Neural progenitor cell (in vitro differentiated cells): ENCODE results near the gene SMNDC1. TPM values are rescaled to one million over a fixed set of nuclear protein-coding genes. Genes with fewer than 3 reads are reported as not detected.

ENCODE experiments used
- DNase-seq: peaks from one replicate; pipeline ENCODE4 v3.0.0-alpha.2; 2016; ENCODE audit warnings: low spot score
- H2AFZ ChIP-seq: fragments of 200-600 bp; sonication (generic); replicated peaks from 2 replicates; pipeline ENCODE4 v1.6.1; 2016; ENCODE audit warnings: antibody characterized with exemption
- H3F3A ChIP-seq: fragments of 200-600 bp; sonication (generic); 2 replicates; pipeline ENCODE4 v1.6.1; 2016; ENCODE audit warnings: antibody characterized with exemption, low read depth
- H3K27ac ChIP-seq: fragments of 200-600 bp; sonication (generic); 2 replicates; pipeline ENCODE4 v1.5.1; 2016; ENCODE audit warnings: mild to moderate bottlenecking
- H3K27me3 ChIP-seq: fragments of 200-600 bp; sonication (generic); 2 replicates; pipeline ENCODE4 v1.6.1; 2016; ENCODE audit warnings: mild to moderate bottlenecking, moderate library complexity
- H3K36me3 ChIP-seq: fragments of 200-600 bp; sonication (generic); 2 replicates; pipeline ENCODE4 v1.5.1; 2016
- H3K4me1 ChIP-seq: fragments of 200-600 bp; sonication (generic); 2 replicates; pipeline ENCODE4 v1.6.1; 2016; ENCODE audit warnings: mixed run types
- H3K4me2 ChIP-seq: fragments of 200-600 bp; sonication (generic); 2 replicates; pipeline ENCODE4 v1.6.1; 2016
- H3K4me3 ChIP-seq: fragments of 200-600 bp; sonication (generic); 2 replicates; pipeline ENCODE4 v1.5.1; 2016
- H3K79me2 ChIP-seq: fragments of 200-600 bp; sonication (generic); 2 replicates; pipeline ENCODE4 v1.6.1; 2016; ENCODE audit warnings: low read depth
- H3K9ac ChIP-seq: fragments of 200-600 bp; sonication (generic); 2 replicates; pipeline ENCODE4 v1.6.1; 2016
- H3K9me3 ChIP-seq: fragments of 200-600 bp; sonication (generic); 2 replicates; pipeline ENCODE4 v1.5.1; 2016; ENCODE audit warnings: low read depth
- H4K20me1 ChIP-seq: fragments of 200-600 bp; sonication (generic); 2 replicates; pipeline ENCODE4 v1.6.1; 2016; ENCODE audit warnings: low read depth
- H3K27ac Mint-ChIP-seq: 3 replicates; pipeline ENCODE4 v1.8.0; 2021; ENCODE audit warnings: mixed read lengths
- H3K27me3 Mint-ChIP-seq: 2 replicates; pipeline ENCODE4 v1.8.0; 2022; ENCODE audit warnings: low read depth, mild to moderate bottlenecking, inconsistent platforms, moderate library complexity, mixed read lengths; ENCODE audit not compliant: insufficient read depth
- H3K36me3 Mint-ChIP-seq: 3 replicates; pipeline ENCODE4 v1.8.0; 2021; ENCODE audit warnings: mixed read lengths
- H3K4me1 Mint-ChIP-seq: 3 replicates; pipeline ENCODE4 v1.8.0; 2021; ENCODE audit warnings: mixed read lengths
- H3K4me3 Mint-ChIP-seq: 3 replicates; pipeline ENCODE4 v1.8.0; 2021; ENCODE audit warnings: mild to moderate bottlenecking, moderate library complexity, mixed read lengths
- H3K9me3 Mint-ChIP-seq: 3 replicates; pipeline ENCODE4 v1.8.0; 2020; ENCODE audit warnings: mixed read lengths
- CTCF ChIP-seq: fragments of 200-600 bp; sonication (generic); IDR thresholded peaks from 2 replicates; pipeline ENCODE4 v1.5.1; 2017; ENCODE audit warnings: antibody characterized with exemption, mild to moderate bottlenecking
- EZH2 ChIP-seq: fragments of 200-600 bp; sonication (generic); IDR thresholded peaks from 2 replicates; pipeline ENCODE4 v1.6.1; 2017; ENCODE audit warnings: antibody characterized with exemption, mild to moderate bottlenecking, moderate library complexity
- EZH2phosphoT487 ChIP-seq: fragments of 200-600 bp; sonication (generic); IDR thresholded peaks from 2 replicates; pipeline ENCODE4 v1.6.1; 2017; ENCODE audit warnings: antibody characterized with exemption
- total RNA-seq: library from RNA; depleted of rRNA; stranded (reverse); fragments of >200 nt; gene quantifications from 2 replicates; pipeline ENCODE4 v1.2.3, GENCODE V29; 2015; ENCODE audit warnings: low replicate concordance

The SMNDC1 gene
- total RNA-seq, 1 donor from 2014 or later, result 18.1 TPM

GRCh38 chr10:110303681-110304080, 1.0 kb downstream of the SMNDC1 start:
- no peaks in the 10 kb centered on the region for H3K9me3 ChIP-seq
- peak overlapping the region; percentile 98 for H3K9ac ChIP-seq
- H3K27ac Mint-ChIP-seq, result peak overlapping the region; percentile 96
- peaks cover 60% of the 10 kb centered on the region for H3K79me2 ChIP-seq
- H3K27me3 Mint-ChIP-seq, result peaks cover 2% of the 10 kb centered on the region
- peaks cover 11% of the 10 kb centered on the region for H3F3A ChIP-seq
- H2AFZ ChIP-seq, result no peak overlapping the region
- H3K4me1 ChIP-seq, result peaks cover 9% of the 10 kb centered on the region
- H3K4me3 Mint-ChIP-seq, result peak overlapping the region; percentile 95
- peaks cover 55% of the 10 kb centered on the region for H4K20me1 ChIP-seq
- TF ChIP-seq EZH2phosphoT487 (no peak), EZH2 (no peak), CTCF (no peak)
- H3K9me3 Mint-ChIP-seq, result no peaks in the 10 kb centered on the region
- peak overlapping the region; percentile 99 for H3K4me2 ChIP-seq
- H3K36me3 Mint-ChIP-seq, result peaks cover 3% of the 10 kb centered on the region
- H3K27ac ChIP-seq, result no peak overlapping the region
- H3K27me3 ChIP-seq, result no peaks in the 10 kb centered on the region
- peaks cover 26% of the 10 kb centered on the region for H3K4me1 Mint-ChIP-seq
- no peak for DNase-seq
- peak overlapping the region; percentile 99 for H3K4me3 ChIP-seq
- peaks cover 26% of the 10 kb centered on the region for H3K36me3 ChIP-seq

GRCh38 chr10:110300486-110300986, 4.2 kb downstream of the SMNDC1 start:
- H4K20me1 ChIP-seq, result peaks cover 69% of the 10 kb centered on the region
- H3K4me1 Mint-ChIP-seq, result peaks cover 21% of the 10 kb centered on the region
- DNase-seq, result no peak
- peak overlapping the region; percentile 21 for H3K9ac ChIP-seq
- TF ChIP-seq CTCF (no peak), EZH2phosphoT487 (no peak), EZH2 (no peak)
- H3F3A ChIP-seq, result peaks cover 7% of the 10 kb centered on the region
- H3K27ac ChIP-seq, result no peak overlapping the region
- no peaks in the 10 kb centered on the region for H3K27me3 ChIP-seq
- peak overlapping the region; percentile 8 for H3K4me2 ChIP-seq
- peaks cover 47% of the 10 kb centered on the region for H3K36me3 ChIP-seq
- H3K27me3 Mint-ChIP-seq, result peaks cover 2% of the 10 kb centered on the region
- peaks cover 11% of the 10 kb centered on the region for H3K36me3 Mint-ChIP-seq
- H3K4me3 Mint-ChIP-seq, result no peak overlapping the region
- peaks cover 69% of the 10 kb centered on the region for H3K79me2 ChIP-seq
- no peak overlapping the region for H3K4me3 ChIP-seq
- H3K4me1 ChIP-seq, result peaks cover 9% of the 10 kb centered on the region
- no peaks in the 10 kb centered on the region for H3K9me3 Mint-ChIP-seq
- H3K9me3 ChIP-seq, result no peaks in the 10 kb centered on the region
- no peak overlapping the region for H3K27ac Mint-ChIP-seq
- no peak overlapping the region for H2AFZ ChIP-seq

GRCh38 chr10:110296966-110297365, 7.8 kb downstream of the SMNDC1 start:
- Histone ChIP-seq H4K20me1 (peaks cover 55% of the 10 kb centered on the region), H2AFZ (no peak overlapping the region), H3K9ac (no peak overlapping the region), H3F3A (peaks cover 18% of the 10 kb centered on the region), H3K4me1 (no peaks in the 10 kb centered on the region), H3K4me2 (no peak overlapping the region), H3K27me3 (no peaks in the 10 kb centered on the region), H3K79me2 (peaks cover 42% of the 10 kb centered on the region), H3K4me3 (no peak overlapping the region), H3K36me3 (peaks cover 63% of the 10 kb centered on the region), H3K27ac (no peak overlapping the region), H3K9me3 (no peaks in the 10 kb centered on the region)
- Mint-ChIP-seq H3K9me3 (no peaks in the 10 kb centered on the region), H3K27me3 (no peaks in the 10 kb centered on the region), H3K36me3 (peaks cover 22% of the 10 kb centered on the region), H3K27ac (no peak overlapping the region), H3K4me3 (no peak overlapping the region), H3K4me1 (peaks cover 4% of the 10 kb centered on the region)
- DNase-seq, result no peak
- TF ChIP-seq EZH2phosphoT487 (no peak), EZH2 (no peak), CTCF (no peak)
